ENCODE measurements around the gene PIERCE2.

Gene PIERCE2, protein sequence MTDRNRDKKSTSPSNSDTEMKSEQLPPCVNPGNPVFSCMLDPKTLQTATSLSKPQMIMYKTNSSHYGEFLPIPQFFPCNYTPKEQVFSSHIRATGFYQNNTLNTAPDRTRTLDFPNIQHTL

GRCh38 chr15:55408012-55408928, at the start of gene PIERCE2, which contains the start of gene CCPG1:
Gene PIERCE2, plus strand, starts transcription at chr15:55408495. Its CDS starts 274 bp downstream, at chr15:55408769.
Gene CCPG1, minus strand, starts transcription at chr15:55408359. Its CDS starts 18,935 bp downstream, at chr15:55389424.
- TF ChIP-seq CTCF (IDR thresholded peaks at IDR 0.05; ENCODE audit: low read depth, low read length, missing control alignments) = peak; percentile 70
- Histone ChIP-seq H3K27ac (peak within 1 kb of the TSS; percentile 91), H3K4me3 (ENCODE audit: low read depth, low read length) (peak within 1 kb of the TSS; percentile 87), H3K36me3 (replicated peaks) (no peaks in the 10 kb centered on the region), H3K27me3 (replicated peaks) (no peaks in the 10 kb centered on the region)
- in situ Hi-C loops (cut with HindIII; ENCODE audit: low pct_ligation_motif_present, low sequenced_read_pairs) = no loop called here
- DNase-seq = peak; percentile 96

- no peak overlapping the region for H3K27ac ChIP-seq
- no peak overlapping the region for H3K4me3 ChIP-seq (ENCODE audit: low read depth, low read length)
- no peaks in the 10 kb centered on the region for H3K36me3 ChIP-seq (replicated peaks)
- in situ Hi-C loops (cut with HindIII; ENCODE audit: low pct_ligation_motif_present, low sequenced_read_pairs) = no loop called here
- no peaks in the 10 kb centered on the region for H3K27me3 ChIP-seq (replicated peaks)
- no peak for TF ChIP-seq CTCF (IDR thresholded peaks at IDR 0.05; ENCODE audit: low read depth, low read length, missing control alignments)
- no peak for DNase-seq
Measured at GRCh38 chr15:55360256-55360655, 48.0 kb upstream of the PIERCE2 start.

DNA sequence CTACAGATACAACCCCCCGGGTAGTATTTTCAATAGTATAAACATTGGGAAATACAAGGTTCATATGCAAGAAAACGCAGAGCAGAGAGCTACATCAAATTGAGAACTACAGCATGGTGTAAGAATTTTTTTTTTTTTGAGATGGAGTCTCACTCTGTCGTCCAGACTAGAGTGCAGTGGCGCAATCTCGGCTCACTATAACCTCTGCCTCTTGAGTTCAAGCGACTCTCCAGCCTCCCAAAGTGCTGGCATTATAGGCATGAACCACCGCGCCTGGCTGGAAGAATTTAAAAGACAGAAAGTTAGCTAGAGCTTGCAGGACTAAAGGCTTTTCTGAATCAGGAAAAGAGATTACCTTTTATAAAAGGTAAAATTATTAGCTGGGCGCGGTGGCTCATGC, 47.2 kb upstream of the PIERCE2 start:
- H3K27ac ChIP-seq = no peak overlapping the region
- H3K27me3 ChIP-seq (replicated peaks) = no peaks in the 10 kb centered on the region
- DNase-seq = no peak
- no peaks in the 10 kb centered on the region for H3K36me3 ChIP-seq (replicated peaks)
- no peak overlapping the region for H3K4me3 ChIP-seq (ENCODE audit: low read depth, low read length)
- TF ChIP-seq CTCF (IDR thresholded peaks at IDR 0.05; ENCODE audit: low read depth, low read length, missing control alignments) = no peak
- in situ Hi-C loops (cut with HindIII; ENCODE audit: low pct_ligation_motif_present, low sequenced_read_pairs) = no loop called here

GRCh38 chr15:55362641-55363040, 45.7 kb upstream of the PIERCE2 start:
- no peak for DNase-seq

GRCh38 chr15:55366981-55367380, 41.3 kb upstream of the PIERCE2 start:
- Histone ChIP-seq H3K4me3 (ENCODE audit: low read depth, low read length) (no peak overlapping the region), H3K36me3 (replicated peaks) (no peaks in the 10 kb centered on the region), H3K27ac (no peak overlapping the region), H3K27me3 (replicated peaks) (no peaks in the 10 kb centered on the region)
- TF ChIP-seq CTCF (IDR thresholded peaks at IDR 0.05; ENCODE audit: low read depth, low read length, missing control alignments) = no peak
- in situ Hi-C loops (cut with HindIII; ENCODE audit: low pct_ligation_motif_present, low sequenced_read_pairs) = no loop called here
- no peak for DNase-seq

More at GRCh38 chr15:55362641-55363040, 45.7 kb upstream of the PIERCE2 start:
- TF ChIP-seq CTCF (IDR thresholded peaks at IDR 0.05; ENCODE audit: low read depth, low read length, missing control alignments) = no peak
- Histone ChIP-seq H3K36me3 (replicated peaks) (no peaks in the 10 kb centered on the region), H3K27ac (no peak overlapping the region), H3K27me3 (replicated peaks) (no peaks in the 10 kb centered on the region), H3K4me3 (ENCODE audit: low read depth, low read length) (no peak overlapping the region)
- in situ Hi-C loops (cut with HindIII; ENCODE audit: low pct_ligation_motif_present, low sequenced_read_pairs) = no loop called here

Measured in brain microvascular endothelial cell (primary cell).